ENCODE results near the gene LEUTX.

DNA sequence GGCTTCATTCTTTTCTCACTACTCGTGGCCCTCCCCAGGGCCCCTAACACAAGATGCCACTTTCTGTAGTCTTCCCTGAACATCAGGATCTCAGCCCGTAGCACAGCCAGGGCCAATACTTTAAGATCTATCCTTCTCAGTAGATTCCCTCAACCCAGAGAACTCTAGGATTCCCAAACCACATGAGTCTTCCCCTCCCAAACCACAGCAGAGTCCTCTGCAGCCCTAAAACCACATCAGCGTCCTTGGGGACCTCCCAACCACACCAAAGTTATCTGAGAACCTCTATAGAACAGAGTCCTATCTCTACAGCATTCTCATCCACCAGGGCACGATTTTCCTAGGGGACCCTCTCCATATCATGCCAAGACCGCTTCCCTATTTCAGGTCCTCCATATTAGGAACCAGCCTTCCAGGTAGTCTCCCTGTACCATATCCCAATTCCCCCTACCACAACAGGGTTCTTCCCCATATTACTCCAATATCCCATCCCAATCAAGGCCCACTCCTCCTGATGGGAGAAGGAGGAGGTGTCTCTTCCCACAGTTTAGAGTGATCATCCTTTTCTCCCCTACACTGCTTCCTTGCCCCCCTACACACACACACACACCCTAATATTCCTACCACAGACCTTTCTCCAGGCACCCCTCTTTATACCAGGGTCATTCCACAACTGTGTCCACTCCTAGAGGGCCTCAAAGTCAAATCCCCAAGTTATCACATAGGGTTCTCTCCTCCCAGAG, 53.9 kb downstream of the LEUTX start:
- TF ChIP-seq POLR2A (IDR thresholded peaks at IDR 0.05) (no peak), CTCF (IDR thresholded peaks at IDR 0.05) (no peak)
